Activated T-cell treated with anti-CD3 and anti-CD28 coated beads, Interleukin-2, amount 50 U/mL, for 1 hour (primary cell): Measurements from ENCODE around the gene MLX.
"Not testable (repeated sequence)": the region's sequence is repeated elsewhere in the genome, so short reads cannot be mapped to it uniquely, and the experiment has no call there.

Source experiments
- DNase-seq: peaks from one replicate; pipeline ENCODE4 v3.0.0-alpha.2; 2020

Gene MLX

GRCh38 chr17:42536372-42537155 lies 30.3 kb upstream of the MLX start:
- DNase-seq = peak; percentile 75

DNA sequence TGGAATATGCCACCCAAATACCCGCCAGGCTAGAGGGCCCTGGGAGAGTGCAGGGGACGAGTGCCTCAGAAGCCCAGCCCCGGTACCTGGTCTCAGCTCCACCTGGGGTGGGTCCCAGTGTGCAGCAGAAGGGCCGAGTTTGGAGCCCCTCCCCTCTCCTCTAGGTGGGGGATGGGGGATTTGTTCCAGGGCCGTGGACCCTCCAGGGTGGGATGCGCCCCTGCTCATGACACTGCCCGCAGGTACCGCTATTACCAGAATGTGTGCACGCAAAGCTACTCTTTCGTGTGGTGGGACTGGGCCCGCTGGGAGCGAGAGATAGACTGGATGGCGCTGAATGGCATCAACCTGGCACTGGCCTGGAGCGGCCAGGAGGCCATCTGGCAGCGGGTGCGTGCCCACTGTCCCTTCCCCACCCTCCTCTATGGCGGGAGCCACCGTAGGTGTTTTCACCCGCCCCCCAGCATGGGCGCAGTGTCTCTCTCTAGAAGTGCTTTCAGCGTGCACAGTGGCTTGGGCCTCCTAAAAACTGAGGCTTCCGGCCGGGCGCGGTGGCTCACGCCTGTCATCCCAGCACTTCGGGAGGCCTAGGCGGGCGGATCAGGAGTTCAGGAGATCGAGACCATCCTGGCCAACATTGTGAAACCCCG lies 29.6 kb upstream of the MLX start:
- DNase-seq = no peak

- DNase-seq = no peak
Measured at GRCh38 chr17:42537826-42538451, 29.0 kb upstream of the MLX start.

DNA sequence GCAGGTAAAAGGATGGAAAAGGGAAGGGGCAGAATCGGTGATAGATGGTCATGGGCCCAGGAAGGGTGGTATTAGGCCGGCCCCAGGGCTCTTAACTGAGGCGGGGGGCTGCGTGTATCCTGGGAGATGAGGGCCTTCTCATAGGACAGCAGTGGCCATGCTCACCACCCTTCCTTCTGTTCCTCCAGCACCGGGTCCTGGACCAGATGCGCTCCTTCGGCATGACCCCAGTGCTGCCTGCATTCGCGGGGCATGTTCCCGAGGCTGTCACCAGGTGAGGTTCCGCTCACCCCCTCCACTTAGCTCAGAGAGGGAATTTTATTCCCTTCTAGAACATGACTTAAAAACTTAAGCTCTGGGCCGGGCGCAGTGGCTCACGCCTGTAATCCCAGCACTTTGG lies 28.4 kb upstream of the MLX start:
- DNase-seq = no peak

- DNase-seq = not testable (repeated sequence)
Measured at GRCh38 chr17:42540558-42540957, 26.3 kb upstream of the MLX start.

DNA sequence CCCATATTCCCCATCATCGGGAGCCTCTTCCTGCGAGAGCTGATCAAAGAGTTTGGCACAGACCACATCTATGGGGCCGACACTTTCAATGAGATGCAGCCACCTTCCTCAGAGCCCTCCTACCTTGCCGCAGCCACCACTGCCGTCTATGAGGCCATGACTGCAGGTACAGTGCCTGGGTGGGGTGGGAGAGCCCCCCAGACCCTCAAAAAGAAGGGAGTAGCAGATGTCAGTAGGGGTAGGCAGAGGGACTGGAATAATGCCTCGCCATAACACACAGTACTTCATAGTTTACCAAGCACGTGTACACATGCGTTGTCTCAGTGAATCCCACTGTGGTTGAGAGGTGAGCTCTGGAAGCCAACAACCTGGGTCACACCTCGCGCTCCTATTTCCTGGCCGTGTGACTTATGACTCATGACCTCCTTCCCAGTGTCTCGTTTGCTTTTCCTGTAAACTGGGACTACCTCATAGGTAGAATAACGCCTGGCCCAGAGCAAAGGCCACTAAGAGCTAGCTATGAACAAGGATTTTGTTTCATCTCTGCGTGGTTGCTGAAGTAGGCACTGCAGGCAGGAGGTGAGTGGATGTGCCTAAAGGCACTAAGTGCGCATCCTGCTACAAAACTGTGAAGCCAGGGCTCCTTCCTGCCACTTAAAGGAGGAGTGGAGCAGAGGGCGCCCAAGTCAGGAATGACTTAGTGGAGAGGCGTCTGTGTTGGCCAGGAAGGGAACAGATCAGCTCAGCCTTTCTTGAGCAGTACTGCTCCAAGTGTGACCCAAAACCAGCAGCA lies 25.7 kb upstream of the MLX start:
- peak; percentile 37 for DNase-seq

DNA sequence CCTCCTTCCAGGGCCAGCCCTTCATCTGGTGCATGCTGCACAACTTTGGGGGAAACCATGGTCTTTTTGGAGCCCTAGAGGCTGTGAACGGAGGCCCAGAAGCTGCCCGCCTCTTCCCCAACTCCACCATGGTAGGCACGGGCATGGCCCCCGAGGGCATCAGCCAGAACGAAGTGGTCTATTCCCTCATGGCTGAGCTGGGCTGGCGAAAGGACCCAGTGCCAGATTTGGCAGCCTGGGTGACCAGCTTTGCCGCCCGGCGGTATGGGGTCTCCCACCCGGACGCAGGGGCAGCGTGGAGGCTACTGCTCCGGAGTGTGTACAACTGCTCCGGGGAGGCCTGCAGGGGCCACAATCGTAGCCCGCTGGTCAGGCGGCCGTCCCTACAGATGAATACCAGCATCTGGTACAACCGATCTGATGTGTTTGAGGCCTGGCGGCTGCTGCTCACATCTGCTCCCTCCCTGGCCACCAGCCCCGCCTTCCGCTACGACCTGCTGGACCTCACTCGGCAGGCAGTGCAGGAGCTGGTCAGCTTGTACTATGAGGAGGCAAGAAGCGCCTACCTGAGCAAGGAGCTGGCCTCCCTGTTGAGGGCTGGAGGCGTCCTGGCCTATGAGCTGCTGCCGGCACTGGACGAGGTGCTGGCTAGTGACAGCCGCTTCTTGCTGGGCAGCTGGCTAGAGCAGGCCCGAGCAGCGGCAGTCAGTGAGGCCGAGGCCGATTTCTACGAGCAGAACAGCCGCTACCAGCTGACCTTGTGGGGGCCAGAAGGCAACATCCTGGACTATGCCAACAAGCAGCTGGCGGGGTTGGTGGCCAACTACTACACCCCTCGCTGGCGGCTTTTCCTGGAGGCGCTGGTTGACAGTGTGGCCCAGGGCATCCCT lies 23.5 kb upstream of the MLX start:
- no peak for DNase-seq

GRCh38 chr17:42544874-42545283 lies 22.0 kb upstream of the MLX start:
- no peak for DNase-seq

- DNase-seq = not testable (repeated sequence)
Measured at GRCh38 chr17:42545755-42546505, 21.0 kb upstream of the MLX start.

DNA sequence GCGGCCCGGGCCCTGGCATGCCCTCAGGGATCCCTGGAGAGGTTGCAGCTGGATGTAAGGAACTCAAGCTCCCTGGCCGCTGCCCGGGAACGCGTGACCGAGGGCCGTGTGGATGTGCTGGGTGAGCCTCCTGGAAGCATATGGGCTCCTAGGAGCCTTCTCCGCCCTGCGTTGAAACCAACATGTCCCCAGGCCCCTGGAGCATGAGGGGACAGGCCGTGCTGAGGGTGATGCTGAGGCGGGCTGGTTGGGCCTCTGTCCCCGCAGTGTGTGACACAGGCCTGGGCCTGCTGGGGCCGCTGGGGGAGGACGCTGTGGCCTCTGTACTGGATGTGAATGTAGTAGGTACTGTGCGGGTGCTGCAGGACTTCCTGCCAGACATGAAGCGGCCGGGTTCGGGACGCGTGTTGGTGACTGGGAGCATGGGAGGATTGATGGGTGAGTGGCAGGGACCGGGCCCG lies 19.9 kb upstream of the MLX start:
- DNase-seq = no peak

DNA sequence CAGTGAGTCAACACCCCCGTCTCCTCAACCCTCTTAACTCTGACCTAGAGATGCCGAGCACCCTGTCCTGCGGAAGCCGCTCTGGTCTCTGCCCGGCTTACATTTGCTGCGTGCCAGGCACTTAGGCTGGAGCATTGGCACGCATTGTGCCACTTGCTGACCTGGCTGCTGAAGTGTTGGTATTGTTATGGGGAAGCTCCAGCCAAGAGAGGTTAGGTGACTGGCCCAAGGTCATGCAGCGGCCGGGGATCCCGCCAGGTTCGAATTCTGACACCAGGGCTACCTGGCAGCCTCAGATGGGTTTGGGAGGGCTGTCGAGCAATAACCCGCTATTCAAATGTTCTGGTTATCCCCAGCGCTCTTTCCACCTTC lies 19.2 kb upstream of the MLX start:
- DNase-seq = no peak

DNA sequence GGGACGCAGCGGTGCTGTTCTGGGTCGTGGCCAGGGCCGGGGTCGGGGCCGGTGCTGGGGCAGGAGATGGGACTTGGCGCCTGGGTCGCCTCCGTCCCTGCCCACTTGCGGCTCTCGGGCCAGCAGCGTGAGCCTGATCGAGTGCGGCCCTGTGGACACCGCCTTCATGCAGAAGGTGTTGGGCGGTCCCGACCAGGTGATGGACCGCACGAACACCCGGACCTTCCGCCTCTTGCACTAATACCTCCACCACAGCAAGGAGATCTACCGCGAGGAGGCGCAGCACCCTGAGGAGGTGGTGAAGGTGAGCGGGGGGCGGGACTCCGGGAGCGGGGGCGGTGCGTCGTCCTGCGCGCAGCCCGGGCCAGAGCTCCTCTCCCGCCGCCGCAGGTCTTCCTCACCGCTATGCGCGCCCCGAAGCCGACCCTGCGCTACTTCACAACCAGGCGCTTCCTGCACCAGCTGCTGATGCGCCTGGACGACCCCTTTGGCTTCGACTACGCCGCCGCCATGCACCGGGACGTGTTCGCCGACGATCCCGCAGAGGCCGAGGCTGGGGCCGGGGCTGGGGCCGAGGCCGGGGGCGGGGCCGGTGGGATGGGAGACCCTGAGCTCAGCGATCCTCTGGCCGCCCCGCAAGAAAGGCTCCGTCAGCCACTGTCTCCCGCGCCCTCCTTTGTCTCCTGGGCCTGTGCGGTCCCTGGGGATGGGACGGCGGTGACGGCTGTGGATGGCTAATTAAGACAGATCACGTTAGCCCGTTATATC lies 18.6 kb upstream of the MLX start:
- DNase-seq = peak; percentile 84

DNA sequence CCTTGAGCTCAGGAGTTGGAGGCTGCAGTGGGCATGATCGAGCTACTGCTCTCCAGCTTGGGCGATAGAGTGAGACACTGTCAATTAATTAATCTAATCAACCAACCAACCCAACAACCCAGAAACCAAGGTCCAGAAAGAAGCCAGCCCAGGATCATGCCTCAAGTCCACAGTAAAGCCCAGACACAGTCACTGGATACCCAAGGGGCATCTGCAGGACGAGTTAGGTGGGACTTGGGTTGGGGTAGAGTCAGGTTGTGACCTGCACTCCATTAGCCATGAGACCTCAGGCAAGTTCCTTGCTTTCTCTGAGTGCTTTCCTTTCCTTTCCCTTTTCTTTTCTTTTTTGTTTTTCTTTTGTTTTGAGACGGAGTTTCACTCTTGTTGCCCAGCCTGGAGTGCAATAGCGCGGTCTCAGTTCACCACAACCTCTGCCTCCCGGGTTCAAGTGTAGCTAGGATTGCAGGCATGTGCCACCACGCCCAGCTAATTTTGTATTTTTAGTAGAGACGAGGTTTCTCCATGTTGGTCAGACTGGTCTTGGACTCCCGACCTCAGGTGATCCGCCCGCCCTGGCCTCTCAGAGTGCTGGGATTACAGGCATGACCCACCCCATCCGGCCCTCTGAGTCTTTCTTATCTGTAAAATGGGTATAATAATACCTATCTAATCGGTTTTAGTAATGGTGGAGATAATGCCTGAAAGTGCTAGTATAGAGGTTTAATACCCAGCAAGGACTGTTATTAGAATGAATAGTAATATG lies 17.7 kb upstream of the MLX start:
- no peak for DNase-seq

GRCh38 chr17:42552736-42553135 lies 14.2 kb upstream of the MLX start, which contains the start of gene HSD17B1:
TSS of gene HSD17B1 (plus strand) at chr17:42552923. CDS start at chr17:42552934, 11 bp downstream.
- DNase-seq = not testable (repeated sequence)

DNA sequence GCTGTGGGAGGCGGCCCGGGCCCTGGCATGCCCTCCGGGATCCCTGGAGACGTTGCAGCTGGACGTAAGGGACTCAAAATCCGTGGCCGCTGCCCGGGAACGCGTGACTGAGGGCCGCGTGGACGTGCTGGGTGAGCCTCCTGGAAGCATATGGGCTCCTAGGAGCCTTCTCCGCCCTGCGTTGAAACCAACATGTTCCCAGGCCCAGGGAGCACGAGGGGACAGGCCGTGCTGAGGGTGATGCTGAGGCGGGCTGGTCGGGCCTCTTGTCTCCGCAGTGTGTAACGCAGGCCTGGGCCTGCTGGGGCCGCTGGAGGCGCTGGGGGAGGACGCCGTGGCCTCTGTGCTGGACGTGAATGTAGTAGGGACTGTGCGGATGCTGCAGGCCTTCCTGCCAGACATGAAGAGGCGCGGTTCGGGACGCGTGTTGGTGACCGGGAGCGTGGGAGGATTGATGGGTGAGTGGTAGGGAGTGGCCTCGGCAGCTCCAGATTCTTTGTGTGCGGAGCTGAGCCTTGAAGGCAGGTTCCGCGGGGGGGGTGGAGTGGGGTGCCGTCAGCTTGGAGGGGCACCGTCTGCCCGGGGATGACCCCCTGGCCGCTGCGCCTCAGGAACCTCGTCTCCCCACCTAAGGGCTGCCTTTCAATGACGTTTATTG lies 13.6 kb upstream of the MLX start:
- DNase-seq = no peak

GRCh38 chr17:42553866-42554249 lies 13.0 kb upstream of the MLX start:
- no peak for DNase-seq

- peak; percentile 72 for DNase-seq
Measured at GRCh38 chr17:42554250-42555121, 12.4 kb upstream of the MLX start.

- DNase-seq = no peak
Measured at GRCh38 chr17:42555122-42555622, 11.7 kb upstream of the MLX start.
